Thyroid gland (tissue), 4 donors: ENCODE data around the gene JAKMIP1. TPM values are rescaled to one million over a fixed set of nuclear protein-coding genes. Genes with fewer than 3 reads are reported as not detected.

Experiments
- DNase-seq, 2 donors: peaks; one replicate each; pipeline ENCODE4 v3.0.0-alpha.2; 2019
- H3K27ac ChIP-seq, 3 donors: fragments of 200-600 bp; sonication (generic); 1 replicate in 2 of 3; 2 replicates in 1 of 3; pipeline ENCODE4 v1.5.1; 2016 to 2019; ENCODE audit warnings: mild to moderate bottlenecking in 1 of 3, moderate library complexity in 1 of 3
- H3K27me3 ChIP-seq: fragments of 200-600 bp; sonication (generic); one replicate; pipeline ENCODE4 v1.5.1; 2019
- H3K36me3 ChIP-seq, 2 donors: fragments of 200-600 bp; sonication (generic); one replicate each; pipeline ENCODE4 v1.5.1; 2016 to 2019
- H3K4me1 ChIP-seq, 2 donors: fragments of 200-600 bp; sonication (generic); one replicate each; pipeline ENCODE4 v1.5.1; 2017 to 2019
- H3K4me3 ChIP-seq, 3 donors: fragments of 200-600 bp; sonication (generic); replicated peaks in 1 of 3; 1 replicate in 2 of 3; 2 replicates in 1 of 3; pipeline ENCODE4 v1.5.1; 2016; ENCODE audit warnings: mild to moderate bottlenecking in 1 of 3
- H3K9me3 ChIP-seq: fragments of 200-600 bp; sonication (generic); one replicate; pipeline ENCODE4 v1.5.1; 2017
- CTCF ChIP-seq, 6 experiments: fragments of 200-600 bp in 3 of 6; fragments of 450-650 bp in 3 of 6; sonication (generic) in 3 of 6; IDR thresholded peaks; one replicate each; pipeline ENCODE4 v1.5.1; 2016 to 2019; ENCODE audit warnings: antibody characterized with exemption in 6 of 6, mild to moderate bottlenecking in 2 of 6, inconsistent platforms in 1 of 6, moderate library complexity in 1 of 6
- POLR2A ChIP-seq, 2 donors: fragments of 450-650 bp; IDR thresholded peaks; one replicate each; pipeline ENCODE4 v1.6.1; 2017; ENCODE audit warnings: antibody characterized with exemption in 2 of 2, mild to moderate bottlenecking in 2 of 2, moderate library complexity in 1 of 2
- WGBS, 2 donors: methylation state at CpG; one replicate each; pipeline ENCODE4 v1.1.5; 2017; 5-methylcytosine and 5-hydroxymethylcytosine counted together
- intact Hi-C: fragments of 100-400 bp; cut with DNase I; formaldehyde crosslinking; loops from one replicate; pipeline ENCODE4 v1.15.1; 2023
- total RNA-seq, 4 donors: library from RNA; depleted of rRNA; stranded (reverse); fragments of >200 nt; gene quantifications; one replicate each; pipeline ENCODE4 v1.2.3, GENCODE V29; 2016

JAKMIP1 gene
- total RNA-seq, 4 donors from 2014 or later, result 0.67 to 1.9 (median 1.1) TPM

DNA sequence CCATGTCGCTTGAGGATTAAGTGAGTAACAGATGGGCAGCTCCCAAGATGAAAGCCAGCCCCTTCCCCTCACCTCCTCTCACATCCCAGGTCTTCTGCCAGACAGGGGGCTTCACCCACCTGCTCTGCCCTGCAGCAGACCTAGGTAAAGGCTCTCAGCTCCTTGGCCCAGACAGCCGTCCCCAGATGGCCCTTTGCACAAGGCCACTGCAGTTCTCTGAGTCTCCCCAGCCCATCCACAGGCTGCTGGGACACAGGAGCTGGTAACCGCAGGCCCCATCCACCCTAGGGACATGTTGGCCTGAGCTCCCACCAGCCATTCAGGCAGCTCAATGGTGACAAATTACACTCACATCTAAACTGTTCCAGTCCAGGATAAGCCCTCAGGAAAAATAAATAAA lies 197.4 kb downstream of the JAKMIP1 start:
- DNase-seq, result no peak
- intact Hi-C loops, result loop anchor here (5.0 kb wide), 1 partner anchor 84 kb away; no protein-coding TSS in a partner anchor
- no peaks in the 10 kb centered on the region for H3K36me3 ChIP-seq
- H3K27me3 ChIP-seq, result no peaks in the 10 kb centered on the region
- H3K27ac ChIP-seq, result no peak overlapping the region
- H3K4me3 ChIP-seq, result no peak overlapping the region
- TF ChIP-seq POLR2A (IDR thresholded peaks at IDR 0.05) (no peak), CTCF (IDR thresholded peaks at IDR 0.05) (no peak)
- no peaks in the 10 kb centered on the region for H3K4me1 ChIP-seq
- 53 to 87% methylated on average over 3 of the region's 3 CpGs for WGBS, 2 donors
- no peaks in the 10 kb centered on the region for H3K9me3 ChIP-seq

DNA sequence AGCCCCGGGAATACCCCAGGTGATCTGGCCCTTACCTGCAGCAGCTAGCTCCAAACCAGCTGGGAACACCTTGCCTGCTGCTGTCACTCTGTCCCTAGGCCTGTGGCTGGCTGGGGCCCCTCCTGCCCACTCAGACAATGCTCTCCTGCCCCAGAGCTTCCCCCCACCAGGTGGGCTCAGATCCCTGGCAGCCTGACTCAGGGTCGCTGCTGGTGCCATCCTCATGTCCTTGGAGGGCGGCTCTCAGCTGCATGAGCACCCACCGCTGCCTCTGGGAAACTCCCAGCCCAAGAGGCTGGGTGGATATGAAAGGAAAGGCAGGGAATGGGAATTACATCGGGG lies 197.9 kb downstream of the JAKMIP1 start:
- WGBS, 2 donors, result 78 to 97% methylated on average over 3 to 4 of the region's 5 CpGs
- H3K27ac ChIP-seq, result no peak overlapping the region
- no peak for TF ChIP-seq POLR2A (IDR thresholded peaks at IDR 0.05)
- no peak for TF ChIP-seq CTCF (IDR thresholded peaks at IDR 0.05)
- no peak overlapping the region for H3K4me3 ChIP-seq
- intact Hi-C loops, result loop anchor here (5.0 kb wide), 1 partner anchor 85 kb away; no protein-coding TSS in a partner anchor
- DNase-seq, result no peak
- H3K27me3 ChIP-seq, result no peaks in the 10 kb centered on the region
- no peaks in the 10 kb centered on the region for H3K36me3 ChIP-seq
- no peaks in the 10 kb centered on the region for H3K4me1 ChIP-seq
- no peaks in the 10 kb centered on the region for H3K9me3 ChIP-seq

GRCh38 chr4:6001680-6002491 lies 198.5 kb downstream of the JAKMIP1 start:
- intact Hi-C loops, result loop anchor here (5.0 kb wide), 1 partner anchor 85 kb away; no protein-coding TSS in a partner anchor
- WGBS, 2 donors, result 68 to 85% methylated on average over 6 of the region's 6 CpGs
- H3K9me3 ChIP-seq, result no peaks in the 10 kb centered on the region
- H3K4me3 ChIP-seq, result no peak overlapping the region
- H3K27ac ChIP-seq, result no peak overlapping the region
- no peaks in the 10 kb centered on the region for H3K4me1 ChIP-seq
- TF ChIP-seq CTCF (IDR thresholded peaks at IDR 0.05), result no peak
- TF ChIP-seq POLR2A (IDR thresholded peaks at IDR 0.05), result no peak
- no peak for DNase-seq
- no peaks in the 10 kb centered on the region for H3K36me3 ChIP-seq
- H3K27me3 ChIP-seq, result no peaks in the 10 kb centered on the region

DNA sequence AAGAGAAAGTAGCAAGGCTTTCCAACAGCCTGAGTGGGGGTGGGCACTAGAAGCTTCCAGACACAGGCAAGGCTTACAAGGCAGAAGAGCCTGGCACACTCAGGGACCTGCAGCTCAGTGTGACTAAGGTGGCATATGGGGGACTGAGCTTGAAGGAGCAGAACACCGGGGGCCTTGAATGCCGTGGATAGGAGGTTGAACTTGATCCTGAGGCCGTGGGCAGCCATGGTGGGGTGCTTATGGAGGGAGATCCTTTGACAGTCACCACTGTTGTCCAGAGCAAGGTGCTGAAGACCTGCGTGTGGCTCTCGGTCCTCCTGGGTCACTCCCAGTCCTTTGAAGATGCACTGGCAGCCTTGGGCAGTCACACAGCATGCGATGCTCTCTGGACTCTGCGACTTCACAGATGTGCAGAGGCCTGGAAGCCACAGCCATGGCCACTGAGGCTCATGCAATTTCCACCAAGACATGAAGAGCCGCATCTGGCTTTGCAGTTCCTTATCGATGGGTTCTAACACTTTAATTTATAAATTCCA lies 200.5 kb downstream of the JAKMIP1 start:
- intact Hi-C loops, result loop anchor here (5.0 to 10.0 kb wide), 3 partner anchors 87 to 332 kb away; no protein-coding TSS in a partner anchor
- Histone ChIP-seq H3K27me3 (no peaks in the 10 kb centered on the region), H3K4me1 (no peaks in the 10 kb centered on the region), H3K9me3 (no peaks in the 10 kb centered on the region), H3K4me3 (no peak overlapping the region), H3K36me3 (no peaks in the 10 kb centered on the region), H3K27ac (no peak overlapping the region)
- DNase-seq, result no peak
- TF ChIP-seq CTCF (IDR thresholded peaks at IDR 0.05), result no peak
- WGBS, 2 donors, result 84 to 92% methylated on average over 5 to 9 of the region's 9 CpGs

- Histone ChIP-seq H3K4me3 (no peak overlapping the region), H3K4me1 (no peaks in the 10 kb centered on the region), H3K27me3 (no peaks in the 10 kb centered on the region), H3K9me3 (no peaks in the 10 kb centered on the region), H3K36me3 (no peaks in the 10 kb centered on the region), H3K27ac (no peak overlapping the region)
- WGBS, 2 donors, result 62 to 67% methylated on average over 6 of the region's 6 CpGs
- intact Hi-C loops, result loop anchor here (5.0 to 10.0 kb wide), 2 partner anchors 245 to 333 kb away; no protein-coding TSS in a partner anchor
- TF ChIP-seq POLR2A (IDR thresholded peaks at IDR 0.05), result no peak
- no peak for TF ChIP-seq CTCF (IDR thresholded peaks at IDR 0.05)
- no peak for DNase-seq
These were observed 201.0 kb downstream of the JAKMIP1 start for GRCh38 chr4:5999356-5999755.
